Stimulated activated naive CD4-positive, alpha-beta T cell (primary cell): ENCODE measurements around the gene PIGR.

Experiments used
- DNase-seq, 6 experiments: peaks; one replicate each; lab custom pipeline; 2025; lab: John Stamatoyannopoulos, UW

Gene PIGR

GRCh38 chr1:206909883-206910318 is 36.4 kb downstream of the PIGR start:
- DNase-seq: no peak

- DNase-seq: peak; percentile 49 to 70 (median 64)
These were observed 36.9 kb downstream of the PIGR start for GRCh38 chr1:206909161-206909882.

- DNase-seq: no peak
These were observed 38.2 kb downstream of the PIGR start for GRCh38 chr1:206908038-206908437.

- no peak for DNase-seq
These were observed 38.8 kb downstream of the PIGR start for GRCh38 chr1:206907304-206907991.

- DNase-seq: peak in 4 of 6 experiments; percentile 29 to 59 (median 56)
These were observed 40.7 kb downstream of the PIGR start for GRCh38 chr1:206905295-206906164.

- DNase-seq: no peak
These were observed 41.7 kb downstream of the PIGR start for GRCh38 chr1:206904423-206905142.

- no peak for DNase-seq
These were observed 42.6 kb downstream of the PIGR start for GRCh38 chr1:206903687-206904086.

GRCh38 chr1:206902702-206903101 is 43.6 kb downstream of the PIGR start:
- no peak for DNase-seq

GRCh38 chr1:206901944-206902343 is 44.3 kb downstream of the PIGR start:
- no peak for DNase-seq

- no peak for DNase-seq
These were observed 46.1 kb downstream of the PIGR start for GRCh38 chr1:206900149-206900548.

GRCh38 chr1:206899717-206900116 is 46.5 kb downstream of the PIGR start:
- peak in 1 of 6 experiments; percentile 41 for DNase-seq

GRCh38 chr1:206898915-206899431 is 47.3 kb downstream of the PIGR start:
- DNase-seq: no peak

- DNase-seq: no peak
These were observed 48.0 kb downstream of the PIGR start for GRCh38 chr1:206898089-206898914.

- DNase-seq: no peak
These were observed 49.1 kb downstream of the PIGR start, which contains the start of gene IL24 for GRCh38 chr1:206897175-206897574. IL24 (plus strand) TSS chr1:206897443; CDS start chr1:206897833, 390 bp downstream.

- DNase-seq: no peak
These were observed 50.0 kb downstream of the PIGR start for GRCh38 chr1:206896261-206896660.

- DNase-seq: no peak
These were observed 50.4 kb downstream of the PIGR start for GRCh38 chr1:206895837-206896242.

- DNase-seq: no peak
These were observed 50.9 kb downstream of the PIGR start for GRCh38 chr1:206895325-206895724.

GRCh38 chr1:206893380-206893779 is 52.9 kb downstream of the PIGR start:
- no peak for DNase-seq

- DNase-seq: no peak
These were observed 53.8 kb downstream of the PIGR start for GRCh38 chr1:206892351-206892984.

GRCh38 chr1:206891412-206891811 is 54.9 kb downstream of the PIGR start:
- no peak for DNase-seq
